KMS-11 (cell line): Measurements from ENCODE around the gene PIK3IP1.

Source experiments
- H2AFZ ChIP-seq: fragments of 200-600 bp; sonication (generic); 2 replicates; pipeline ENCODE4 v1.6.1; 2016; ENCODE audit warnings: antibody characterized with exemption, mixed run types, low read depth
- H3K27ac ChIP-seq: fragments of 200-600 bp; sonication (generic); 2 replicates; pipeline ENCODE4 v1.6.1; 2016; ENCODE audit warnings: mild to moderate bottlenecking, mixed run types
- H3K27me3 ChIP-seq: fragments of 200-600 bp; sonication (generic); 2 replicates; pipeline ENCODE4 v1.6.1; 2017; ENCODE audit warnings: mild to moderate bottlenecking, low read depth, mixed run types, moderate library complexity; ENCODE audit not compliant: insufficient read depth
- H3K36me3 ChIP-seq: fragments of 200-600 bp; sonication (generic); 2 replicates; pipeline ENCODE4 v1.6.1; 2017; ENCODE audit warnings: mild to moderate bottlenecking, mixed run types; ENCODE audit not compliant: insufficient read depth
- H3K4me1 ChIP-seq: fragments of 200-600 bp; sonication (generic); 2 replicates; pipeline ENCODE4 v1.6.1; 2016; ENCODE audit warnings: mild to moderate bottlenecking, low read depth, mixed run types; ENCODE audit not compliant: poor library complexity, severe bottlenecking
- H3K4me2 ChIP-seq: fragments of 200-600 bp; sonication (generic); 2 replicates; pipeline ENCODE4 v1.7.0; 2016; ENCODE audit warnings: mild to moderate bottlenecking, mixed run types
- H3K4me3 ChIP-seq: fragments of 200-600 bp; sonication (generic); IDR thresholded peaks from 2 replicates; pipeline ENCODE4 v1.6.1; 2017; ENCODE audit warnings: low read depth, low read length, mixed read lengths; ENCODE audit not compliant: insufficient read depth
- H3K79me2 ChIP-seq: fragments of 200-600 bp; sonication (generic); 2 replicates; pipeline ENCODE4 v1.6.1; 2016; ENCODE audit warnings: low read depth, mixed run types; ENCODE audit not compliant: insufficient read depth
- H3K9ac ChIP-seq: fragments of 200-600 bp; sonication (generic); 2 replicates; pipeline ENCODE4 v1.6.1; 2016; ENCODE audit warnings: mild to moderate bottlenecking, mixed run types
- H4K20me1 ChIP-seq: fragments of 200-600 bp; sonication (generic); 2 replicates; pipeline ENCODE4 v1.6.1; 2016; ENCODE audit warnings: mild to moderate bottlenecking, mixed run types; ENCODE audit not compliant: insufficient read depth
- TF ChIP-seq, protein P1 (sequence below): fragments of 200-600 bp; sonication (generic); conservative IDR thresholded peaks from 2 replicates; pipeline ENCODE4 v1.6.1; 2017; ENCODE audit warnings: low read depth, mild to moderate bottlenecking, antibody characterized with exemption, low read length, moderate library complexity, mixed read lengths

PIK3IP1 gene

DNA sequence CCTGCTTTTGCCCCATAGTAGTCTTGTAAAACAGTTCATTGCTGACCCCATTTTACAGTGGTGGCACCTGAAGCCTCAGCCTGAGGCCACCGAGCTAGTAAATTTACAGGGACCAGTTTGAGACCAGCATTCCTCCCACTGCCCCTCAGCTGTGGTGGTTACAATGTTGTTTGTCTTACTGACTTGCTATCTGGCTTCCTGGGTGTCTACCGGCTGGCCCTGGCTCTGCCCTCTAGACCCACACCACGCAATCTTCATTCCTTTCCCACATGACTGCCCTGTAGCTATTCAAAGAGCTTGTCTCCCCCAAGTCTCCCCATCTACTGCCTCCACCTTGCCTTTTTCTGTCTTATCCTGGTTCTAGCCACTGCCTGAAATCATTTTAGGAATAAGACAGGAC, 20.8 kb downstream of the PIK3IP1 start:
- Histone ChIP-seq H3K36me3 (no peaks in the 10 kb centered on the region), H3K9ac (no peak overlapping the region), H3K27me3 (no peaks in the 10 kb centered on the region), H3K4me2 (no peak overlapping the region), H3K79me2 (no peaks in the 10 kb centered on the region), H3K27ac (no peak overlapping the region), H3K4me3 (no peak overlapping the region), H3K4me1 (no peaks in the 10 kb centered on the region), H4K20me1 (no peaks in the 10 kb centered on the region), H2AFZ (no peak overlapping the region)
- TF ChIP-seq, protein P1, sequence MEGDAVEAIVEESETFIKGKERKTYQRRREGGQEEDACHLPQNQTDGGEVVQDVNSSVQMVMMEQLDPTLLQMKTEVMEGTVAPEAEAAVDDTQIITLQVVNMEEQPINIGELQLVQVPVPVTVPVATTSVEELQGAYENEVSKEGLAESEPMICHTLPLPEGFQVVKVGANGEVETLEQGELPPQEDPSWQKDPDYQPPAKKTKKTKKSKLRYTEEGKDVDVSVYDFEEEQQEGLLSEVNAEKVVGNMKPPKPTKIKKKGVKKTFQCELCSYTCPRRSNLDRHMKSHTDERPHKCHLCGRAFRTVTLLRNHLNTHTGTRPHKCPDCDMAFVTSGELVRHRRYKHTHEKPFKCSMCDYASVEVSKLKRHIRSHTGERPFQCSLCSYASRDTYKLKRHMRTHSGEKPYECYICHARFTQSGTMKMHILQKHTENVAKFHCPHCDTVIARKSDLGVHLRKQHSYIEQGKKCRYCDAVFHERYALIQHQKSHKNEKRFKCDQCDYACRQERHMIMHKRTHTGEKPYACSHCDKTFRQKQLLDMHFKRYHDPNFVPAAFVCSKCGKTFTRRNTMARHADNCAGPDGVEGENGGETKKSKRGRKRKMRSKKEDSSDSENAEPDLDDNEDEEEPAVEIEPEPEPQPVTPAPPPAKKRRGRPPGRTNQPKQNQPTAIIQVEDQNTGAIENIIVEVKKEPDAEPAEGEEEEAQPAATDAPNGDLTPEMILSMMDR, result no peak

DNA sequence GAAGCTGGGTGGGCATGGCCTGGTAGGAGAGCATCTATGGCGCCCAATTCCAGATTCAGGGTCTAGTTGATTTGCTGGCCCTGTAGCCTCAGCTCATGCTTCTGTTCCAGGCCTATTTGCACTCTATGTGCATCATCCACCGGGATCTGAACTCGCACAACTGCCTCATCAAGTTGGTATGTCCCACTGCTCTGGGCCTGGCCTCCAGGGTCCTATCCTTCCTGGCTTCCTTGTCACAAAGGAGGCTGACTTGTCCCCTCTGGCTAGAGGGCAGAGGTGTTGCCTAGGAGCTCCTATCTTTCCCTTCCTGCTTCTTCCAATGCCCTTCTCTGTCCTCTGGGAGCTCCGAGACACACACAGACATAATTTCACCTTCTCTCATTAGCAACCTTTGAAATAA, 21.3 kb downstream of the PIK3IP1 start:
- no peak overlapping the region for H2AFZ ChIP-seq
- H3K79me2 ChIP-seq, result no peaks in the 10 kb centered on the region
- TF ChIP-seq, protein P1, result no peak
- no peaks in the 10 kb centered on the region for H3K27me3 ChIP-seq
- no peak overlapping the region for H3K9ac ChIP-seq
- H3K36me3 ChIP-seq, result no peaks in the 10 kb centered on the region
- H3K4me1 ChIP-seq, result no peaks in the 10 kb centered on the region
- no peak overlapping the region for H3K27ac ChIP-seq
- no peak overlapping the region for H3K4me3 ChIP-seq
- no peak overlapping the region for H3K4me2 ChIP-seq
- H4K20me1 ChIP-seq, result no peaks in the 10 kb centered on the region

DNA sequence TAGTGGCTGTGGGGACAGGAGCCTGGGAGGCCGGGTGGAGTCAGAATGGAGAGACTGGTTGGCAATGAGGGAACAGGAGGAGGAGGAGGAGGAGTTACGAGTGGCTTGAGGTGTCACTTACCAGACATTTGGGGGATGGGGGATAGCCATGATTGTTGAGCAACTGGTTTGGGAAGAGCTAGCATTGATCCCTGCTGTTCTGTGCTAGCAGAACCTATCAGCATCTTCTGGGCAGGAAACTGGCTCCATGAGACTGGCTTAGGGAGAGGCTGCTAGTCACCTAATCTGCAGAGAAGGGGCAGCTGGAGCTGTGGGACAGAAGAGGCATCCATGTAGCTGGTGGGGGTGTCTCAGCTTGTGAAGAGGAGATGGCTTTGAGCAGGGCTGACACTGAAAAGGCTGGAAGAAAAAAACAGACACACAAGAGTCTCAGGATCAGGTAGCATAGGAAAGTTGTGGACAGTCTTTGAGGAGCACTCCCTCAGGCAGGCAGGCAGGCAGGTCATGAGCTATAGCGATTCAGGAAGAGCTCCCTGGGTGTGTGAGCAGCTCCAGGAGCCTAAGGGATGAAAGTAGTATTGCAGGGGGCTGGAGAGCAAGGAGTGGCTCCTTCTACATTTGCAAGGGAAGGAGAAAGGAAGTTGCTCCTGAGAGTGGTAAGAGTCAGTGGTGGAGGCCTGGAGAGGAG, 22.3 kb downstream of the PIK3IP1 start:
- H3K79me2 ChIP-seq, result no peaks in the 10 kb centered on the region
- H3K27ac ChIP-seq, result no peak overlapping the region
- H2AFZ ChIP-seq, result no peak overlapping the region
- no peak overlapping the region for H3K4me3 ChIP-seq
- TF ChIP-seq, protein P1, result no peak
- H3K9ac ChIP-seq, result no peak overlapping the region
- H3K4me2 ChIP-seq, result no peak overlapping the region
- no peaks in the 10 kb centered on the region for H3K36me3 ChIP-seq
- H4K20me1 ChIP-seq, result no peaks in the 10 kb centered on the region
- H3K27me3 ChIP-seq, result no peaks in the 10 kb centered on the region
- H3K4me1 ChIP-seq, result no peaks in the 10 kb centered on the region

DNA sequence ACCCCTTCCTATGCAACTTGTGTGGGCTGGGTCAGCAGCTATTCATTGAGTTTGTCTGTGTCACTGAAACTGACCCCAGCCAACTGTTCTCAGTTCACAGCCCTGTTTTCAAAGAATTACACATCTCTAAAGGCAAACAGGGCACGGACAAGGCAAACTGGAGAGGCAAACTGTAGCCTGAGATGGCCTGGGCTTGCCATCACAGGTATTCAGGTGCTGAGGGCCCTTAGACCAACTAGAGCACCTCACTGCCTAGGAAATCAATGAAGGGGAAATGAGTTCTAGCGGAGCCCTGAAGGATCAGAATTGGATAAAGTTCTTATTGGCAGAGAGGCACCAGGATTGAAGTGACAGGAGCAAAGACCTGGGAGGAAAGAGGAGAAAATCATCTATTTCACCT, 24.0 kb downstream of the PIK3IP1 start:
- no peak overlapping the region for H2AFZ ChIP-seq
- H3K27ac ChIP-seq, result no peak overlapping the region
- no peak overlapping the region for H3K9ac ChIP-seq
- no peak overlapping the region for H3K4me2 ChIP-seq
- TF ChIP-seq, protein P1, result no peak
- no peaks in the 10 kb centered on the region for H3K27me3 ChIP-seq
- no peak overlapping the region for H3K4me3 ChIP-seq
- H4K20me1 ChIP-seq, result no peaks in the 10 kb centered on the region
- H3K36me3 ChIP-seq, result no peaks in the 10 kb centered on the region
- H3K4me1 ChIP-seq, result no peaks in the 10 kb centered on the region
- H3K79me2 ChIP-seq, result no peaks in the 10 kb centered on the region
